ENCODE data around the gene KCNH2. TPM values are rescaled to one million over a fixed set of nuclear protein-coding genes. Genes with fewer than 3 reads are reported as not detected.

Gene KCNH2
- total and polyA plus RNA-seq, 2 of the 8 experiments (the other 6 are each of a cell fraction or from before 2014, with no cell fraction given): 8.0 to 15.0 TPM

- no peak overlapping the region for H3K56ac ChIP-seq (replicated peaks; ENCODE audit: insufficient read length, low read depth, low read length)
- no peaks in the 10 kb centered on the region; the same call in 1 of the 2 replicates for H3K79me1 ChIP-seq (ENCODE audit: low read depth, low read length)
- 0 out of 2 replicates have a peak overlapping the region, but pooled peaks have one; percentile 80 for H2BK20ac ChIP-seq (ENCODE audit: low read length)
- no peak overlapping the region for H4K5ac ChIP-seq (ENCODE audit: insufficient read length, low read depth, low read length)
- H3K27me3 ChIP-seq (replicated peaks in 1 of 4; ENCODE audit: control insufficient read depth in 3 of 4, extremely low read depth in 1 of 4, insufficient read depth in 3 of 4, low read length in 3 of 4): peaks cover 8 to 46% (median 39%) of the 10 kb centered on the region in 4 experiments
- no peak overlapping the region for H3K23ac ChIP-seq (ENCODE audit: insufficient read length)
- H4K91ac ChIP-seq (replicated peaks; ENCODE audit: insufficient read length, low read length): peak overlapping the region; percentile 86
- no peak overlapping the region for H2AK5ac ChIP-seq (ENCODE audit: low read depth, low read length)
- peak overlapping the region; percentile 87 for H3K18ac ChIP-seq (ENCODE audit: extremely low read depth, low read length)
- H4K8ac ChIP-seq (ENCODE audit: extremely low read depth, insufficient read depth, low read length): peak overlapping the region; percentile 92
- H2BK15ac ChIP-seq (ENCODE audit: low read length): no peak overlapping the region; the same call in 1 of the 2 replicates
- peak overlapping the region; percentile 36; the same call in 1 of the 2 replicates for H2AFZ ChIP-seq (ENCODE audit: low read length)
- no peaks in the 10 kb centered on the region for H3K36me3 ChIP-seq (ENCODE audit: control insufficient read depth in 2 of 4, insufficient read depth in 4 of 4, low read length in 3 of 4)
- no peaks in the 10 kb centered on the region for H3K79me2 ChIP-seq (ENCODE audit: control insufficient read depth in 1 of 2, insufficient read depth in 2 of 2, low read length in 2 of 2)
- no peaks in the 10 kb centered on the region for H3K9me3 ChIP-seq (ENCODE audit: insufficient read depth in 2 of 2, low read depth in 1 of 2, low read length in 1 of 2)
- DNase-seq (ENCODE audit: low read depth in 1 of 2, low spot score in 2 of 2) (no peak), FAIRE-seq (no peak)
- peak overlapping the region; percentile 84; the same call in 1 of the 2 replicates for H2BK12ac ChIP-seq (ENCODE audit: low read depth, low read length)
- ChIA-PET CTCF (ENCODE audit: partially characterized antibody) (interaction anchor here (0.6 to 8.0 kb wide), 41 partner anchors 8 to 1219 kb away, joined by 3 to 116 read pairs (median 6); partner anchors contain the start of genes ABCB8, AGAP3, ASIC3 and CDK5), POLR2A (ENCODE audit: partially characterized antibody) (interaction anchor here (0.5 to 3.2 kb wide), 14 partner anchors 9 to 591 kb away, joined by 3 to 18 read pairs (median 3); partner anchors contain the start of genes ABCB8 and FASTK)
- 6% methylated on average over 41 of the region's 82 CpGs; no CpG with 5 or more reads in 1 of the 2 experiments for WGBS, 2 experiments (ENCODE audit: extremely low coverage in 1 of 2, insufficient coverage in 1 of 2, insufficient read length in 1 of 2, insufficient replicate concordance in 2 of 2, low coverage in 1 of 2, low lambda C conversion rate in 2 of 2, missing lambda C conversion rate in 1 of 2)
- H3K4me1 ChIP-seq (replicated peaks in 1 of 4; ENCODE audit: control insufficient read depth in 3 of 4, insufficient read depth in 4 of 4, low read length in 3 of 4): peaks cover 0 to 26% (median 18%) of the 10 kb centered on the region in 4 experiments; a peak in 5 of 7 replicates
- no peak overlapping the region for H3K4ac ChIP-seq (replicated peaks; ENCODE audit: insufficient read length, low read depth, low read length)
- peaks cover 7% of the 10 kb centered on the region; the same call in 1 of the 2 replicates for H3K23me2 ChIP-seq (ENCODE audit: low read depth, low read length)
- H2BK120ac ChIP-seq (replicated peaks; ENCODE audit: low read depth, low read length): peak overlapping the region; percentile 65
- H3K9ac ChIP-seq (replicated peaks in 1 of 4; ENCODE audit: extremely low read depth in 1 of 4, low read depth in 3 of 4, low read length in 3 of 4): peak overlapping the region in 2 of 4 experiments; percentile 6 to 8; a peak in 3 of 7 replicates
- H2BK5ac ChIP-seq (ENCODE audit: low read depth, low read length): no peak overlapping the region; the same call in 1 of the 2 replicates
- peak overlapping the region in 3 of 4 experiments; percentile 6 to 50 (median 14); a peak in 4 of 8 replicates for H3K4me3 ChIP-seq (ENCODE audit: extremely low read depth in 1 of 4, insufficient read depth in 2 of 4, low read depth in 3 of 4, low read length in 4 of 4)
- peak overlapping the region; percentile 36 to 75 for H3K4me2 ChIP-seq (ENCODE audit: insufficient read depth in 1 of 2, low read depth in 2 of 2, low read length in 2 of 2)
- no peak overlapping the region for H3K27ac ChIP-seq (ENCODE audit: low read depth, low read length)
- no peak overlapping the region for H3K14ac ChIP-seq (ENCODE audit: insufficient read length)
- H4K20me1 ChIP-seq (replicated peaks in 1 of 2; ENCODE audit: control insufficient read depth in 1 of 2, insufficient read depth in 2 of 2, low read length in 2 of 2): no peaks in the 10 kb centered on the region
- no peak for TF ChIP-seq CBX8 (IDR thresholded peaks at IDR 0.05; ENCODE audit: borderline replicate concordance, low read depth, low read length)
- no peak for TF ChIP-seq SP1 (IDR thresholded peaks at IDR 0.05; ENCODE audit: low read depth, low read length)
- TF ChIP-seq RXRA (IDR thresholded peaks at IDR 0.05; ENCODE audit: insufficient read depth, low read depth, low read length): no peak
- peak; percentile 43; the same call in 1 of the 2 replicates for TF ChIP-seq SUZ12 (IDR thresholded peaks at IDR 0.05; ENCODE audit: low read length)
- TF ChIP-seq CHD2 (IDR thresholded peaks at IDR 0.05; ENCODE audit: low read length): no peak
- peak; percentile 91 for TF ChIP-seq ASH2L (IDR thresholded peaks at IDR 0.05; ENCODE audit: low read length)
- TF ChIP-seq CREB1 (IDR thresholded peaks at IDR 0.05): no peak; the same call in 1 of the 2 replicates
- TF ChIP-seq, protein P1, sequence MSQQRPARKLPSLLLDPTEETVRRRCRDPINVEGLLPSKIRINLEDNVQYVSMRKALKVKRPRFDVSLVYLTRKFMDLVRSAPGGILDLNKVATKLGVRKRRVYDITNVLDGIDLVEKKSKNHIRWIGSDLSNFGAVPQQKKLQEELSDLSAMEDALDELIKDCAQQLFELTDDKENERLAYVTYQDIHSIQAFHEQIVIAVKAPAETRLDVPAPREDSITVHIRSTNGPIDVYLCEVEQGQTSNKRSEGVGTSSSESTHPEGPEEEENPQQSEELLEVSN (IDR thresholded peaks at IDR 0.05): peak; percentile 100
- peak; percentile 18; the same call in 1 of the 2 replicates for TF ChIP-seq EGR1 (IDR thresholded peaks at IDR 0.05; ENCODE audit: borderline replicate concordance, low read depth, low read length)
- no peak for TF ChIP-seq SAP30 (IDR thresholded peaks at IDR 0.05; ENCODE audit: insufficient read depth, insufficient replicate concordance, low read length)
- TF ChIP-seq, protein P2, sequence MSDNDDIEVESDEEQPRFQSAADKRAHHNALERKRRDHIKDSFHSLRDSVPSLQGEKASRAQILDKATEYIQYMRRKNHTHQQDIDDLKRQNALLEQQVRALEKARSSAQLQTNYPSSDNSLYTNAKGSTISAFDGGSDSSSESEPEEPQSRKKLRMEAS (IDR thresholded peaks at IDR 0.05): peak; percentile 99
These were observed 40.5 kb upstream of the KCNH2 start for GRCh38 chr7:151018421-151019129.

Data from H1 (cell line).